ENCODE results near the gene NR2F1-AS1.
"Not testable (repeated sequence)": the region's sequence is repeated elsewhere in the genome, so short reads cannot be mapped to it uniquely, and the experiment has no call there.

The NR2F1-AS1 gene

GRCh38 chr5:93423300-93423699, 157.7 kb downstream of the NR2F1-AS1 start:
- no peak for DNase-seq

GRCh38 chr5:93422652-93423280, 158.3 kb downstream of the NR2F1-AS1 start:
- DNase-seq, result no peak

GRCh38 chr5:93421987-93422401, 159.0 kb downstream of the NR2F1-AS1 start:
- no peak for DNase-seq

GRCh38 chr5:93421468-93421867, 159.6 kb downstream of the NR2F1-AS1 start:
- no peak for DNase-seq

- DNase-seq, result no peak
Observed at GRCh38 chr5:93417490-93417889, 163.5 kb downstream of the NR2F1-AS1 start.

- no peak for DNase-seq
Observed at GRCh38 chr5:93415819-93416218, 165.2 kb downstream of the NR2F1-AS1 start.

GRCh38 chr5:93411716-93412115, 169.3 kb downstream of the NR2F1-AS1 start:
- DNase-seq, result no peak

GRCh38 chr5:93409691-93410090, 171.3 kb downstream of the NR2F1-AS1 start:
- no peak for DNase-seq

GRCh38 chr5:93407454-93407853, 173.6 kb downstream of the NR2F1-AS1 start:
- DNase-seq, result no peak

- no peak for DNase-seq
Observed at GRCh38 chr5:93406971-93407401, 174.0 kb downstream of the NR2F1-AS1 start.

- no peak for DNase-seq
Observed at GRCh38 chr5:93404246-93404645, 176.8 kb downstream of the NR2F1-AS1 start.

GRCh38 chr5:93403141-93403928, 177.7 kb downstream of the NR2F1-AS1 start:
- DNase-seq, result no peak

- DNase-seq, result no peak
Observed at GRCh38 chr5:93402451-93402850, 178.6 kb downstream of the NR2F1-AS1 start.

GRCh38 chr5:93401634-93402213, 179.3 kb downstream of the NR2F1-AS1 start:
- no peak for DNase-seq

GRCh38 chr5:93399675-93400074, 181.3 kb downstream of the NR2F1-AS1 start:
- DNase-seq, result no peak

GRCh38 chr5:93395971-93396379, 185.0 kb downstream of the NR2F1-AS1 start:
- DNase-seq, result no peak

- DNase-seq, result no peak
Observed at GRCh38 chr5:93395010-93395409, 186.0 kb downstream of the NR2F1-AS1 start.

- DNase-seq, result no peak
Observed at GRCh38 chr5:93394301-93394700, 186.7 kb downstream of the NR2F1-AS1 start.

GRCh38 chr5:93391169-93391568, 189.8 kb downstream of the NR2F1-AS1 start:
- not testable (repeated sequence) for DNase-seq

- no peak for DNase-seq
Observed at GRCh38 chr5:93385655-93386054, 195.4 kb downstream of the NR2F1-AS1 start.

- DNase-seq, result no peak
Observed at GRCh38 chr5:93384995-93385394, 196.0 kb downstream of the NR2F1-AS1 start.

GRCh38 chr5:93384026-93384425, 197.0 kb downstream of the NR2F1-AS1 start:
- no peak for DNase-seq

GRCh38 chr5:93382188-93382825, 198.7 kb downstream of the NR2F1-AS1 start:
- DNase-seq, result no peak

GRCh38 chr5:93381057-93381456, 200.0 kb downstream of the NR2F1-AS1 start:
- DNase-seq, result no peak
